ENCODE measurements around the gene NELFCD.
A peak's percentile ranks its signal among the peaks of the same experiment; 100 is the strongest.
"Not testable (repeated sequence)": the region's sequence is repeated elsewhere in the genome, so short reads cannot be mapped to it uniquely, and the experiment has no call there.

Gene NELFCD

DNA sequence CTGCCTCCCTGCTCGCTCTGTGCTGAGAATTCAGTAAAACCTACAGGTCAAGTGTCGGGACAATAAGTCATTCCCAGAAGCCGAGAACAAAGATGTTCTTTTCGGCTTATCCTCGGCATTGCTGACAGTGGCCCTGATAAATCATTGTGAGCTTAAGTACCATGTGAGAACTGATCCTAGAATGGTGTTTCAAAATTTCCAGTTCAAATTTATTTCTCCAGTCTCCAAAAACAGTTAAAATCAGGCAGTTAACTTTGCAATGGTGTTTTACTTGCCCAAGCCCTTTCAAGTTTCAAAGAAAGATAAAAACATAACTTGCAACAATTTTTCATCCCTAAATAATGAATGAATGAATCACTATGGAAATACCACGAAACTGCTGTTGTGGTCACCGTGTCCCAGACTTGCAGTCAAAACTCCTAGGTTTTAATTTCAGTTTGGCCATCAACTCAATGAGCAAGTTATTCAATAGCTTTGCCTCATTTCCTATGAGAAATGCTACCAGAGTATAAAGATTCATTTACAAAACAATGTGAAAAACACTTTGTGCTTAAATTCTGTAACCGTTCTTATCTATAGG lies 46.8 kb downstream of the NELFCD start:
- DNase-seq, result no peak

GRCh38 chr20:59028812-59029211 lies 47.8 kb downstream of the NELFCD start:
- no peak for DNase-seq

DNA sequence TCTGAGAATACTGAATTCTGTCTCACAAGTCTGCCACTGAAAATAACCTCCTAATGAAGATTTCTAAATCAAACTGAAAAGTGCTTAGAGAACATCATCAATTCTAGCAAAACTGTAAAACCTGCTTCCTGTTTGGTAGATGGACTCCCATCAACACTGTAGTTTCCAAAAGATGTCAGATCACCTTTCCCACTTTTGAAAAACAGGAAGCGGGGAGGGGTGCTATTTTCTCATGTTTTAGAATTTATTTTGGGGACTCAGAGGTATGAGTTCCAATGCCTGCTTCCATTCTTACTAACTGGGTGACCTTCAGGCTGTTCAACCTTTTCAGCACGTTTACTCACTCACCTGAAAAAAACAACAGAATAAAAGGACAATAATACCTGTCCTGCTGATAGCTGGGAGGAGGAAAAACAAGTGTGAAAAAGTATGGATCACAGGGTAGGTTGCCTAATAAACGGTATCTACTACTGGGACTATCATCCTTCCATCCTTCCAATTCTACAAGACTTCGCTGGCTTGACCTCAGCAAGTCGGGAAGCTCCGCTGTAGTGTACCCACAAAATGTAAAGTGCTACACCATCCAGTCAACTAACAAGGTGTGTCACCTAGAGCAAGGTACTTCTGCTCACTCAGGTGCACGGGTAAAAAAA lies 50.0 kb downstream of the NELFCD start:
- no peak for DNase-seq

- no peak for DNase-seq
These were observed 50.5 kb downstream of the NELFCD start for GRCh38 chr20:59031564-59032022.

- peak; percentile 88 for DNase-seq
These were observed 51.1 kb downstream of the NELFCD start, which contains the start of gene ATP5F1E for GRCh38 chr20:59032023-59032712. Gene ATP5F1E, minus strand, starts transcription at chr20:59032335. Its CDS starts 84 bp downstream, at chr20:59032251.

GRCh38 chr20:59032713-59033059 lies 51.6 kb downstream of the NELFCD start:
- DNase-seq, result no peak

GRCh38 chr20:59033093-59033492 lies 52.0 kb downstream of the NELFCD start:
- no peak for DNase-seq

GRCh38 chr20:59033616-59034165 lies 52.6 kb downstream of the NELFCD start:
- DNase-seq, result no peak

DNA sequence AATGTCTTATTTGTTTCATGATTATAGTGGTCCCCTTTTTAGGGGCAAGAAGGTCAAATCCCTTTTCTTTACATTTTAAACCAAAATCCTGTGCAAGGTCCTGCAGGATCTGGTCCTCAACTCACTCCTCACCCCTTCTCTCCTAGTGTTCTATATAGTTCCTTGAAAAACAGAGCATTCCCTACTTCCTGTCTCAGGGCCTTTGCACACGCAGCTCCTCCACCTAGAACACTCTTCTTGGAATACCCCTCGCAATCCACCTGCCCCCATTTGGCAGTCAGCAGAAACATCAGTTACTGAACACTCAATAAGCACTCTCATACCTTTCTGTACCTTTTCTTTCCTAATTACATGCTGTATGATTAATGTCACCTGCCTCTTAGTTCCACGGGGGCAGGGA lies 54.3 kb downstream of the NELFCD start:
- DNase-seq, result no peak

DNA sequence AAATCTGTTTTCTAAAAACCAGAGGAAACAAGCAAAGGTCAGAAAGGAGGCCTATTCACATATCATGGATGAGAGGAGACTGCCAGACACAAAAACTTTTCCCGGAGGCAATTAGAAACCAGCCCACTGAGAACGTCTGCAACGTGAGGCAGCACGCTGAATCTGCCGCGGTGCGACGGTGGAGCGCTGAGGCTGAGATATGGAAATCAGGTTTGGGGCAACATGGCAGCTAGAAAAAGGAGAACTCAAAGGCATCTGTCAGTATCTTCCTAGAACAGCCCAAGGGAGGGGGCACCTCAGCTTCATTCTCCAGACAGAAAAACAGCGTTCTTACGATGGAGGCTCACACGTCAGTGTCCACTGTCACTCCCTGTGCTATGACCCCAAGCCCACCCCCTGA lies 56.3 kb downstream of the NELFCD start:
- no peak for DNase-seq

DNA sequence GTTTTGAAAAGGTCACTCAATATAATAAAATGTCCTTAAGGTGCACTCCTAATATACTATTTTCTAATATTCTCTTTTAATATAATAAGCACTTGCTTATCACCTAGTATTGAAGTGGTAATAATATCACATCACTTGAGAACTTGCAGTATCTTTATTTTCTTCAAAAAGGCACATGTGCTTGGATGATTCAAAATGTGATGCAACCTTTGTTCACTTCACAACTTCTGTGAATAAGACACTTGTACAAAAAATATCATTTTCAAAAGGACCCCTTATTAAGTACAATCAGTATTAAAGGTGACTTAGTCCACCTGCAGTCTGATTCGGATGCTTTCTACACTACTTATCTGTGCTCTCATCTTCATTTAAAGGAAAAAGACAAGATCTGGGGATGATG lies 58.2 kb downstream of the NELFCD start:
- no peak for DNase-seq

- DNase-seq, result no peak
These were observed 59.6 kb downstream of the NELFCD start for GRCh38 chr20:59040667-59041066.

GRCh38 chr20:59041487-59041886 lies 60.4 kb downstream of the NELFCD start:
- DNase-seq, result not testable (repeated sequence)

- no peak for DNase-seq
These were observed 61.2 kb downstream of the NELFCD start, which contains the start of gene PRELID3B for GRCh38 chr20:59042151-59042795. Gene PRELID3B, minus strand, starts transcription at chr20:59042786. Its CDS starts 56 bp downstream, at chr20:59042730.

DNA sequence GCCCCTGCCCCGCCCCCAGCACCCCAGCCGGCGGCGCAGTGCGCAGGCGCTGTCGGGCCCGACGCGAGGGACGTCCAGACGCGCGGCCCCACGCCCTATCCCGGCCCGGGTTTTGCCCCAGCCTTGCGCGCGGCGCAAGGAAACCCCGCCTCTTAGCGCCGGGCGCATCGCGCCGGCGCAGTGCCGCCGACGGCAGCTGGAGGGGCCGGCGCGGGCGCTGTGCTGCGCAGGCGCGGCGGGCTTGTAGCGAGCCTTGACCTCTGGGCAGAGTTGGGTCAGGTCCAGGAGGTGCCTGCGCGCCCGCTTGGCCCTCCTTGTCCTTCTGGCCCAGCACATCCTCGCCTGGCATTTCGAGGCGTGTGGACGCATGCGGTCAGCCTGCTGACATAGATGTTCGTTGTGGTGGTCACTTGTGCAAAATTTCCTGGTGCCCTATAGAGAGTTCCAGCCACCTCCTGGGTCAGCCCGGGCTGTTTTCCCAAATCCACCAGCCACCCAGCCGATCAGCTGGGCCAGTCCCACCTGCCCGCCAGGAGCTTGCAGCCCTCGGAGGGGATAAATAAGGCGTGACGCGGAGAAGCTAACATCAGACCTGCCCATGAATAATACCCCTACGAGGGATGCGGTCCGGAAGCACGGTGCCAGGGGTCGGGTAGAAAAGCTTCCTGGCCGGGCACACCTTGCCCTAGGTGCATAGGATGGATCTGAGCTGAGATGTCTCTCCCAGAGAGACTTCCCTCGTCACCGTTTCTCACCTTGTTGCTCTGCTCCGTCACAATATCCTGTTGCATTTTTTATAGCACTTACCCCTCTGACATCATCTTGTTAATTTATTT lies 62.0 kb downstream of the NELFCD start:
- peak; percentile 91 for DNase-seq

DNA sequence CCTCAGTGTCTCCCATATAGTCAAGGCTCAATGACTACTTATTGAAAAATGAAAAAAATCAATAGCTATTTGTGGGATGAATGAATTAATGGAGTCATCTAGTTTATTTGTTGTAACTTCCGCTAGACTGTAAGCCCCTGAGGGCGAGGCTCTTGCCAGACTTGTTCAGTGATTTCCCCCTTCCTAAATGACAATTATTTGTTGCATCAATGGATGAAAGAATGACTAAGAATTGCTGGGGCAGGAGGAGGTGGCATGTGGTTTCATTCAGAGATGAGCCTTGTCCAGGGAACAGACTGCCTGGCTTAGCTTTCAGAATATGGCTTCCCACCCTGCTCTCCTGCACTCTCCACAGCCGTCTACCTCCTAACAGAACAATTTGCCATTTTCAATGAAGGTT lies 62.6 kb downstream of the NELFCD start:
- DNase-seq, result no peak

DNA sequence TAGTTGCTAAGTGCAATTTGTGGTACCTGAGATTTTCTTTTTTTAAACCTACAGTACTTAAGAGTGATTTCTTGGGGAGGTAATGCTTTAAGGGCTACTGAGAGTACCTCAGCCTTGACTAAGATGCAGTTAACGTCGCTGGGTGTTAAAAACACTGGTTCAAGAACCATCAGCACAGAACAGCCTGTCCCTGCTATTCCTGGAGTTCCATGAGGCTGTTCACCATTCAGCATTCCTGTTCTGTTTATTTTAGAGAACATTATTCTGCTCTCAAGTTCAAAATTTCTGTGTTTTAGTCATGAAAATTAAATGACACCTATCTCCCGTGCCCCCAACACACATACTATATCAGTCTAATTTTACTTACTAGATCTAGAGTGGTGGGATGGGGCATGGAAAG lies 63.2 kb downstream of the NELFCD start:
- DNase-seq, result no peak
